ENCODE data around the gene SLC24A3.

DNA sequence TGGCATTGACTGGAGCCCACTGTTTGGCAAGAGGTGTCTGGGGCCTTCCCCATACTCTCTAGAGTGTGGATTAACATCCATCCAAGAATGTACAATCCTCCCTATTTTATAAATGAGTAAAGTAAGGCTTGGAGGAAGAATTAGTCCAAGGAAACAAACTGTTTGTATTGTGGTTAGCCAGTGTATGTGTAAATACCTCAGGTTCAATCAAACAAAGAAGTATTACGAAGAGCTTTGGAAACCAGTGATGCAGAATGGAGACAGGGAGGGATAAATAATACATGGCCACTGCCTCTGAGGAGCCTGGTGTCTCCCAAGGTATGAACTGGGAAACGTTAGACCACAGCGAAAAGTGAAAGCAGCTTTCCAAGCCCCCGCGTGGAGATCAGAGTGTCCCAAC lies 319.0 kb downstream of the SLC24A3 start:
- TF ChIP-seq, protein P1, sequence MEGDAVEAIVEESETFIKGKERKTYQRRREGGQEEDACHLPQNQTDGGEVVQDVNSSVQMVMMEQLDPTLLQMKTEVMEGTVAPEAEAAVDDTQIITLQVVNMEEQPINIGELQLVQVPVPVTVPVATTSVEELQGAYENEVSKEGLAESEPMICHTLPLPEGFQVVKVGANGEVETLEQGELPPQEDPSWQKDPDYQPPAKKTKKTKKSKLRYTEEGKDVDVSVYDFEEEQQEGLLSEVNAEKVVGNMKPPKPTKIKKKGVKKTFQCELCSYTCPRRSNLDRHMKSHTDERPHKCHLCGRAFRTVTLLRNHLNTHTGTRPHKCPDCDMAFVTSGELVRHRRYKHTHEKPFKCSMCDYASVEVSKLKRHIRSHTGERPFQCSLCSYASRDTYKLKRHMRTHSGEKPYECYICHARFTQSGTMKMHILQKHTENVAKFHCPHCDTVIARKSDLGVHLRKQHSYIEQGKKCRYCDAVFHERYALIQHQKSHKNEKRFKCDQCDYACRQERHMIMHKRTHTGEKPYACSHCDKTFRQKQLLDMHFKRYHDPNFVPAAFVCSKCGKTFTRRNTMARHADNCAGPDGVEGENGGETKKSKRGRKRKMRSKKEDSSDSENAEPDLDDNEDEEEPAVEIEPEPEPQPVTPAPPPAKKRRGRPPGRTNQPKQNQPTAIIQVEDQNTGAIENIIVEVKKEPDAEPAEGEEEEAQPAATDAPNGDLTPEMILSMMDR (IDR thresholded peaks at IDR 0.05; ENCODE audit: low read depth, low read length), result no peak
- TF ChIP-seq EZH2phosphoT487 (IDR thresholded peaks at IDR 0.05; ENCODE audit: low read depth), result no peak
